Dermis blood vessel endothelial cell (primary cell): Measurements from ENCODE around the gene SEZ6L. TPM values are rescaled to one million over a fixed set of nuclear protein-coding genes. Genes with fewer than 3 reads are reported as not detected.

Experiments
- DNase-seq: peaks from one replicate; pipeline ENCODE4 v3.0.0; 2010
- total RNA-seq: library from RNA; depleted of rRNA; stranded (reverse); fragments of >200 nt; gene quantifications from 2 replicates; pipeline ENCODE4 v1.2.3, GENCODE V29; 2014

Gene SEZ6L
- total RNA-seq, 1 donor from 2014 or later, result not detected

DNA sequence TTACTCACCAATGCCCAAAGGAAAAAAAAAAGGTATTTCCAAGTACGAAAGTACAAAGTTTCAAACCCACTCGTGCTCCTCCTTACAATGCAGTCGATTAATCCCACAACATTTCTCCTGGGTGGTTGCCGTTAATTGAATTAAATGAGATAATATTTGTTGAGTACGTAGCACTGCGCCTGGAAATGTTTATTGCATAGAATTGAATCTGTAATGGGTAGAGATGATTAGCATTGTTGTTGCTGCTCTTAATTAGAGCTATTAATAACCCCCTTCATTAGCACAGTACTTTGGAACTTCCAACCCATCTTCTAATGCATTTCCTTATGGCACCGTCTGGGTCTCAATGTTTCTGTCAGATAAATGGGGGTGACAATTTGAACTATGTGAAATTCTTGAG is 77.3 kb downstream of the SEZ6L start:
- no peak for DNase-seq

DNA sequence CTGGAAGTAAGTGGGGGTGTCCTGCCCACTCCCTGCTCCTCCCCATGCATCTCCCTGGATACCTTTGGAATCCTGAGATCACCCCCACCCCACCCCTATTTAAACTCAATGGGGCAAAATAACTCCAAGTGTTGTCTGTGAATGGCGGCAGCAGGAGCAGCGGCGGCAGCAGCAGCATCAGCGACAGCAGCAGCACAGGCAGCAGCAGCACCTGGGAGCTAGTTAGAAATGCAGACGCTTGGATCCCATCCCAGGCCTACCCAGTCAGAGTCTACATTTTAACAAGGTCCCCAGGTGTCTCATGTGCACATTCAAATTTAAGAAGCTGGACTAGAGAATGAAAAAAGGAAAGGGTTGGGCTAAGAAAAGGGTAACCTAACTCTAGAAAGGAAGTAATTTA is 82.6 kb downstream of the SEZ6L start:
- DNase-seq, result no peak

DNA sequence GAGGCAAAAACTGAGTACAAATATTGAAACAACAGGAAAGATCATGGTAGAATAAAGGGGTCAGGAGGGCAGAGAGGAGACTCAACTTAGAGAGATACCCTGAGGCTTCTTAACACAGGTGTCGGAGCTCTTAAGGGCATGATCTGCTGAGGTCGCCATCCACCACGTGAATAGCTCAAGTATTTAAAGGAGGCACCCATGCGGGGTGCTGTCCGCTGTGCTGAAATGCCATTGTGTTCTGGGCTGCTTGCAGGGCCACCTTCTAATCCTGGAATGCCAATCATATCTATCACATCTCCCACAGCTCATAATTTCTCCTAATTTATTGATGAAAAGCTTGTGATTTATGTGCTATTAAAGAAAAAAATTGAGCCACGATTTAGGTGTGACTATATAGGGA is 90.2 kb downstream of the SEZ6L start:
- DNase-seq, result peak; percentile 29

DNA sequence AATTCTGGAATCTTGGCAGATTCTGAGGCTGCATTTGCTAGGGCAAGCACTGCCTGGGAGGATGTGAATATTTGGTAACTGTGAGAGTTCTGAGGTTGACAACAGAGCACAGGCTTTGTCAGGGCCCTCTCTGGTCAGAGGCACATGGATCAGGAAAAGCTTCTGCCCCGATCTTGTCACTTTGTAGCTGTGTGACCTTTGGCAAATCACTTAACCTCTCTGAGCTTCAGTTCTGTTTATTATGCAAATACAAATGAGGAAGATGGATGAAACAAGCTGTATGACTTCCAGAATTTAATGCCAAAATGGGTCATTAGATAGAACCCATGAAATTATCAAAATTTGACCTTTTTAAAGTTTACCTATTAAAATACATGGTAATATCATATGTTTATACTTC is 94.9 kb downstream of the SEZ6L start:
- DNase-seq, result no peak

DNA sequence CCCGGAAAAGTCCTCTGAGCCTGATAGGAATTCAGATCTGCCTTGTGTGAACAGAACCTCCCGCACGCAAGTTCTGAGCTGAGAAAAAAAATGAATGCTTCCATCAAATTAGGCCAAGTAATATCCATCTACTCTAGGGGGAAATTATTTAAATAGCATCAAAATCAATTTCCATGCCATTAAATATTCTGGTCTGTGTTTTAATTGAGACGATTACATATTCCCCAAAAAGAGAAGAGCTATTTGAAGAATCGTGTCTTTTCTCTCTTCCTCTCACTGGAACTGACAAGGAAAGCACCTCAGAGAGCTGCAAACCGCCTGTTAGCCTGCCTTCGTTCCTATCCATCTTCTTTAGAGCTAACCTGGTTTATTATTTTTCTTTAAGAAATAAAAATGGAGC is 96.0 kb downstream of the SEZ6L start:
- DNase-seq, result no peak

DNA sequence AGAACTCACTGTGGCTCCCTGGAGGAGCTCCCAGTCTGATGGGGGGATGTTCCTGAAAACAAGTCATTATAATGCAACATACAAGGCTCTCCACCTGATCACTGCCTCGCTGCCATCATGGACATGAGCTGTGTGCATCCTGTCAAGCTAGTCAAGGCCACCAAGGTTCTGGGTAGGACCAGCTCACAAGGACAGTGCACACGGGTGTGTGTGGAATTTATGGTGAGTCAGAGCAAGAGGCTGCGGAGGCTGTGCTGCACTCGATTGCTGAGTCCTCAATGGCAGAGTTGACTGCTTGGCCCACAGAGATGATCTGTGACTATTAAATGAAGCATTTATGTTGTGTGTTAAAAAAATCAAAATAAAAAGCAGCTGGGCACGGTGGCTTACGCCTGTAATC is 96.6 kb downstream of the SEZ6L start:
- no peak for DNase-seq

DNA sequence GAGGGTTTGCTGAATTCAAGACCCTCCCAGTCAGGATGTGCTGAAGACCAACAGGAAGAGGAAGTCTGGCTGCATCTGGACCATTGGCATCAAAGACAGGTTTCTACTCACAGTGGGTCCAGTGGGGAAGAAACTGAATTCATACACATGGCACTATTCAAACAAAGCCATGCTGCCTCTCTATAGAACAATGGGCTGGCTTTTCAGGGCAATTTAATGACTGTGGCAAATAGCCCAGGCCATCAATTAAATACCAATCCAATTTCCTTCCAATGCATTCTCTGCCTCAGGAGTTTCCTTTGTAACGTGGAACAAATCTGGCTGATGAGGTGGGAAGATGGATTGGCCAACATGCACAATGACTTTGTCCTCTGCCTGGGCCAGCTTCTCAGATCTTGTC is 98.6 kb downstream of the SEZ6L start:
- no peak for DNase-seq

DNA sequence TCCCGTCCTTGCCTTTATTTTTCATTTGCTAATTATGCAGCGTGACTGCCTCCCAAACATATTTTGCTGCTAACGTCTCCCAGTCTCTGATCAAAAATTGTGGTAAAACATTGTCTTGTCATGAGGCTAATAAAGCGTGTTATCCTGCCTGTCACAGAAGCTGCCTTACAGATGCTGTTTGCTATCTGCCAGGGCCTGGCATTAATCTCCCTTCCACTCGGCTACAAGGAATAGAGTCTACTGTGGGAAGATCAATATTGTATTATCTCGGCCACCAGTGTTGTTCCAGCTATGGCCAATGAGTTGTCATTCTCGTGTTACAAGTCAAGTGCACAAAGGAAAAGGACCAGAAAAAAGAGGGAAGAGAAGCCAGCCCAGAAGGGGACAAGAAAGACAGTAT is 100.3 kb downstream of the SEZ6L start:
- no peak for DNase-seq

DNA sequence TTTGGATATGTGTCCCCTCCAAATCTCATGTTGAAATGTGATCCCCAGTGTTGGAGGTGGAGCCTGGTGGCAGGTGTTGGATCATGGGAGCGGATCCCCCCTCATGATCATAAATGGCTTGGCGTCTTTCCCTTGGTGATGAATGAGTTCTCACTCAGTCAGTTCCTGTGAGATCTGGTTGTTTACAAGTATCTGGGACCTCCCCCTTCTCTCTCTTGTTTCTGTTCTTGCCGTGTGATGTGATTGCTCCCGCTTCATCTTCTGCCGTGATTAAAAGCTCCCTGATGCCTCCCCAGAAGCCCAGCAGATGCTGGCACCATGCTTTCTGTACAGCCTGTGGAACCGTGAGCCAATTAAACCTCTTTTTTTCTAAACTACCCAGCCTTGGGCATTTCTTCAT is 102.2 kb downstream of the SEZ6L start:
- DNase-seq, result no peak

DNA sequence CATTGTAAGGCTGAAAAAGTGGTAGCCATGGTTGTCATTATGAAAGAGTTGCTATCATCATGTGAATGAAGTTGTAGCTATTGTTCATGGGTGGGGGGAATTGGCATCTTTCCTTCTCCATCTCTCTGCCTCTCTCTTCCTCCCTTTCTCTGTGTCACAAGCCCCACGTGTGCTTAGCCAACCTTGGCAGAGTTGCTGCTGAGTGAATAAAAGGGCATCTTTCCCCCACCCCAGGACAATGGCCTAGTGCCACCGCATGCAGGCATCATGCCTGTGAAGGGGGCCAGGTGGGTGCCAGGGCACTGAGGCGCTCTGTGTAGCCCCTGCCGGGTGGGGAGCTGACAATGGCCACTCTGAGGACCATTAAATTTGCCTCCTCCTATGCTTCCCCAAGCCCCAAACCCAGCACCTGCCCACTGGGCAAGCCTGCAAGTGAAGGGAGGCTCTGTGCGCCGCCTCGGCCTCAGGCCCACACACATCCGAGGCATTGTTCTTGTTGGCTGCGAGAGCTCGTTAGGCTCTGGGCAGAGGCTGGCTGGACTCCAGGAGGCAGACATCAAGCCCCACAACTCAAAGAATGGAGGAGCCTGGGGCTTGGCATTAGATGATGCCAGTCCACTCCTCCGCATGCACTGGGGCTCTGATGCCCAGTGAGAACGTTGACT is 103.9 kb downstream of the SEZ6L start:
- no peak for DNase-seq

DNA sequence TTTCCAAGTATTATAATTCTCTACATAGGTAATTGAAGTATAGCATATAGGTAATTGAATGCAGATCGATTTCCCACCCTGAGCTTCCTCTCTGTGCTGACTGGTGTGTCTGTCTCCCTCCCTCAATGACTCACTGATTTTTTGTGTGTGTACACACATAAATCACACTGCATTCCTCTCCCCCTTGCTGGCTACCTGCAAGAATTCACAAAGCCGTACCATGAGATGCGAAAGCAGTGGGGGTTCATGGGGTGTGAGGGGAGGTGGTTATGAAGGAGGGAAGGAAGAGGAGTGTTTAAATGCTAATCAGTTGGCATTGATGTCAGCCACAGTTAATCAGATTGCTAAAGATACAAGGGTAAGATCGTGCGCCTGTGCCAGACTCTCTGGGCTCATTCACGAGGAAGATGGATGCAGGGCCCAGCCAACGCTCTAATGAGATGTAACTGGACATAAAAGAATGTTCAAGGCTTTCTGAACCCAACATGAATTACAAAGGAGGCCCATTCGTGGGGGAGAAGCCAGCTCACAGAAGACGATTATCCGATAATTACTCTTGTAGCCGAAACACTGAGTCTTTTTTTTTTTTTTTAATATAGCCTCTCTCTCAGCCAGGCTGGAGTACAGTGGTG is 107.4 kb downstream of the SEZ6L start:
- DNase-seq, result no peak

DNA sequence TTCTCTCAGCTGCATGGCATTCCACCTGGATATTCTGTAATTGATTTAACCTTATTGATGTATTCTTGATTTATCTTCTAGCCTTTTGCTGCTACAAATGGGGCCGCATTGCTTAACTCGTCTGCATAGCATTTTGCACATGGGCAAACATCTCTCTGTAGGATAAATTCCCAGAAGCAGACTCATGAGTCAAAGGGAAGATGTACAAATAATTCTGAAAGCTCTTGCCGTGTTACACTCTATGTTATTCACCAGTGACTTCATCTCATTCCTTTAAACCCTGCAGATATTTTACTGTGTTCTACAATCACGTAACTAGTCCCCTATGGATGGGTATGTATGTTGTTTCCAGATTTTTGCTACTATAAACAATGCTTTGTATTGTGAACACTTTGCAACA is 112.7 kb downstream of the SEZ6L start:
- DNase-seq, result no peak

DNA sequence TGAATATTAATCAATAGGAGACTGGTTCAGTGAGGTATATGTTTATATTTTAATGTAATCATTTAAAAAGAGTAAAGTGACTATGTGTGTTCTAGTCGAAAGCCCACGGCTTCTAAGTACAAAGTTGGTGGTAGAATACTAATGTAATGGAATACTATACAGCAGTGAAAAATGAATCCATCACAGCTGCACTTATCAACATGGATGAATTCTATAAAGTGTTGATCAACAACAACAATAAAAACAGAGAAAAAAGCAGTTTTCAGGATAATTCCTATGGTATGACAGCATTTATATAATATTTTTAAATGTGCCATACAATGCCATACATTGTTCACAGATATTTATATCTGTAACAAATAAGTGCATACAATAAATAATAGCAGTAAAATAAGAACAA is 114.1 kb downstream of the SEZ6L start:
- no peak for DNase-seq

DNA sequence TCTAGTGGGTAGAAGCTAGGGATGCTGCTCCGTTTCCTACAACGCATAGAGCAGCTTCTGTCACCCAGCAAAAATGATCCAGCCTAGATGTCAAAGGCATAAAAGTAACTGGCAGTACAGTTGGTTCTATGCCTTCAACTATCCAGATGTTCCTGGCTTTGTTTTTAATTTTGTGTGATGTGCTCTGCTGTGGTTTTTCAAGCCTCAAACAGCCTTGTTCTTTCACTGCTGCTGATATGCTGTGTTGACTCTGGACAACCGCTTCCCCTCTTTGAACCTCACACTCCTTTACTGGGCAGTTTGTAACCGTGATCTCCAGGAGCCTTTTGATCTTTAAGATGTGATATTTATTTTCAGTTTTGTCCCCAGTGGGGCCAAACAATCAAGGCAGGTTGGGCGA is 116.4 kb downstream of the SEZ6L start:
- no peak for DNase-seq

DNA sequence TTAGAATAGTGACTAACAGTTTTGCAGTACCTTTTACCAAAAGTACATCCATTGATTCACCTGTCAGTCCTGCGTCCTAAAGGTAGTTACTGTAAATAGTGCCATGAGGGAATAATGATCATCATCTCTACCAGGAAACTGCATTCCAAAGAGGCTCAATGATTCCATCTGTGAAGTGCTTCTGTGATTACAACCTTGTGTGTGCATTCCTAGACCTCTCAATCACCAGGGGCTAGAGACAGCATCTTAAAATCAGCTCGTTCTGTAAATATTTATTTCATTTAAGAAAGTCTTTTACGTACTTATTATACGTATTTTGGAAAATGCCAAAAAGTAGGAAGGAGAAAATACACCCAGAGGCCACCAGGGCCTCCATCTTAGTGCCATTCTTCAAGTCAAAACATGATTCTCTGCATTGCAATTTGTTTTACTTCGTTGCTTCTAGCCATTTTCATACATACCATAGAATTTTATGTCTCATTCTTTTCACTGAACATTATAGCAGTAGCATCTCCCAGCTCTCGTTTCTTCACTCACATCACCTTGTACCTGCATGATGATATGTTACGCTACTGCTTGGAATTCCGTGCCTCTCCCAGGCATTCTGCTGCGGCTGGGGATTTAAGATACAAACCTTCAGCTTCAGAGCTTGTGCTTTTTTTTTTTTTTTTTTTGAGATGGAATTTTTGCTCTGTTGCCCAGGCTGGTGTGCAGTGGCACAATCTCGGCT is 117.0 kb downstream of the SEZ6L start:
- DNase-seq, result no peak

DNA sequence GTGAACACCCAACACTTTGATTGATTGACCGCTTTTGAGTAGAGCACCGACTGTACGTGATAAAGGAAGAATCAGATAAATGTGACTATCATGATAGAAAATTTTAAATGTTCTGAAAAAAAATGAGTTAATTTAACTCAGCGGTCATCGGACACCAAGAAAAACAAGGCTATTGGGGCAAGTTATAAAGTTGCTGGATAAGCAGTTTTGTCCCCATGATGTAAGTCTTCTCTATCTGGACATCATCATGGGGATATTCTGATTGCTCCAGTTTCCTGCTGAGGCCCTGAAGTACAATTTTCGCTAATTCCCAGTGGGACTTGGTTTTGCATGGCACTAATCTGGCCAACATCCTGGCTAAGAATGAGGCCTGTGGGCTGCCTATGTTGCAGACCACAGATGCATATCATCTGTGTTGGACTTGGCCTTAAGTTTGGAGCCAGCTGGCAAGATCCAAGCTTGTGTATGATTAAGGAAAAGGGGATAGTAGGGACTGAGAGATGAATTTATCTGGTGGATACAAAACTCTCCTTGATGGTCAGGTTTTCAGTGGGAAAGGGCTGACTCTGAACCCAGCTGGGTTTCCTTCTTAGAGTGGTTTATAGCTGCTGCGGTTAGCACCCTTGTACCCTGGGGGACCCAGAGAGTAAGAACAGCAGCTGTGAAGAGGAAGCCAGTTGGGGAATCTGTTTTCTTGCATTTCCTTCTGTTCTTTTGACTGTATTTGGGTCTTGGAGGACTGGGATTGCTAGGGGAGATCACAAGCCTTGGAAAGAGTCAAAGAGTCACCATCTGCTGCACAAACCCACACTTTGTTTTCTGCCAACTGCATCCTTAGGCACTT is 118.3 kb downstream of the SEZ6L start:
- DNase-seq, result no peak

DNA sequence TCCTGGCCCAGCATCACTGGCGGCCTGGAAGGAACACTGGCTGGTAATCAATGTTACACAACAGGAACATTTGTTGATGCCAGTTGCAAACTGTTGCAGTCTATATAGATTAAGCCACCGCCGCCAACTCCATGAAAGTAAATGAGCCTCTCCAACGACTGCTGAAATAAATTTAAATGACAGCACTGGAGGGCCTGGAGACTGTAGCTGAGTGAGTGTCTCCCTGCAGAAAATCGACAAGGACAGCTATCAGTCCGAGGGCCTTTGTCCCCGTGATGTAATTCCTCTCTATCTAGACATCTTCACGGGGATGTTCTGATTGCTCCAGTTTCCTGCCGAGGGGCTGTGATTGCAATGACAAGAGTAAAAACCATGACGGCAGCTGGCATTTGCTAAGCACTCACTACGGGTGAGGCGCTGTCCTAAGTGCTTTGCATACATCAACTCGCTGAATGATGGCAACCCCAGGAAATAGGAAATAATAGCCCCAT is 120.4 kb downstream of the SEZ6L start:
- DNase-seq, result no peak

DNA sequence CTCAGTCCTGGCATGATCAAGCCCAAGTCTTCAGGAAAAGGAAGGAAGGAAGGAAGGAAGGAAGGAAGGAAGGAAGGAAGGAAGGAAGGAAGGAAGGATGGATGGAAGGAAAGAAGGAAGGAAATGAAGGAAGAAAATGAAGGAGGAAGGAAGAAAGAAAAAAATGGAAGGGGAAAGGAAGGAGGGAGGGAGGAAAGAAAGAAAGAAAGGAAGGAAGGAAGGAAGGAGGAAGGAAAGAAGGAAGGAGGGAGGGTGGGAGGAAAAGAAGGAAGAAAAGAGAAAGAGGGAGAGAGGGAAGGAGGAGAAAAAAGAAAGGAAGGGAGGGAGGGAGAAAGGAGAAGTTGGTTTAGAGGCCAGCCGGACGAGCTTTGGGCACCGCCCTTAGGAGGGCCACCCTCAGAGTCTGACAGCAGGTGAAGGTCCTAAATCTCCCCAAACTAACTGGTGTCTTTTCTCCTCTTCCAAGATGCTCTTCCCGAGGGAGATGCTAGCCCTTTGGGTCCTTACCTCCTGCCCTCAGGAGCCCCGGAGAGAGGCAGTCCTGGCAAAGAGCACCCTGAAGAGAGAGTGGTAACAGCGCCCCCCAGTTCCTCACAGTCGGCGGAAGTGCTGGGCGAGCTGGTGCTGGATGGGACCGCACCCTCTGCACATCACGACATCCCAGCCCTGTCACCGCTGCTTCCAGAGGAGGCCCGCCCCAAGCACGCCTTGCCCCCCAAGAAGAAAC is 122.8 kb downstream of the SEZ6L start:
- no peak for DNase-seq

DNA sequence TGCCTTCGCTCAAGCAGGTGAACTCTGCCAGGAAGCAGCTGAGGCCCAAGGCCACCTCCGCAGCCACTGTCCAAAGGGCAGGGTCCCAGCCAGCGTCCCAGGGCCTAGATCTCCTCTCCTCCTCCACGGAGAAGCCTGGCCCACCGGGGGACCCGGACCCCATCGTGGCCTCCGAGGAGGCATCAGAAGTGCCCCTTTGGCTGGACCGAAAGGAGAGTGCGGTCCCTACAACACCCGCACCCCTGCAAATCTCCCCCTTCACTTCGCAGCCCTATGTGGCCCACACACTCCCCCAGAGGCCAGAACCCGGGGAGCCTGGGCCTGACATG is 123.4 kb downstream of the SEZ6L start:
- no peak for DNase-seq

DNA sequence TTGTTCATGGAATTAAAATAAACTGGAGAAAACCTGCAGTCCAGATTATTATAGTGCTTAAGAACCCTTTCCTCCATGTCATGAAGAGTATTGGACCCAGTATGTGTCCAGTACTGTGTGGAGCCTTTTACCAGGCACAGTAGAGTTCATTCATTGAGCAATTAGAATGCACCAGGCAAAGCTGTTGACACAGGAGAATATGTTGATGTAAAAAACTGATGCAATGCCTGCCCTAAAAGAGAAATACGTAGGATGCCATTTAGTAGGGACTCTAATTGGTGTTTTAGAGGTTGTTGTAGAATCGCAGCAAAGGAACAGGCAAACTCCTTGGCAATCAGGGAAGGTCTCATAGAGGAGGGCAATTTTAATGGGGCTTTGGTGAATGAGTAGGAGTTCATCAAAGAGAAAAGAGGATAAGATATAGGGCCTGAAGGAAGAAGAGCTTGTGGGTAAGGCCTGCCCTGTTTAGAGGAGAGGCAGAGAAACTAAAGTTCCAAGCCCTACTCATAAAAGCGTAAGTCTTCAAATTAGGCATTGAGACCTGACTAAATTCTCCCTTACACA is 126.4 kb downstream of the SEZ6L start:
- no peak for DNase-seq

DNA sequence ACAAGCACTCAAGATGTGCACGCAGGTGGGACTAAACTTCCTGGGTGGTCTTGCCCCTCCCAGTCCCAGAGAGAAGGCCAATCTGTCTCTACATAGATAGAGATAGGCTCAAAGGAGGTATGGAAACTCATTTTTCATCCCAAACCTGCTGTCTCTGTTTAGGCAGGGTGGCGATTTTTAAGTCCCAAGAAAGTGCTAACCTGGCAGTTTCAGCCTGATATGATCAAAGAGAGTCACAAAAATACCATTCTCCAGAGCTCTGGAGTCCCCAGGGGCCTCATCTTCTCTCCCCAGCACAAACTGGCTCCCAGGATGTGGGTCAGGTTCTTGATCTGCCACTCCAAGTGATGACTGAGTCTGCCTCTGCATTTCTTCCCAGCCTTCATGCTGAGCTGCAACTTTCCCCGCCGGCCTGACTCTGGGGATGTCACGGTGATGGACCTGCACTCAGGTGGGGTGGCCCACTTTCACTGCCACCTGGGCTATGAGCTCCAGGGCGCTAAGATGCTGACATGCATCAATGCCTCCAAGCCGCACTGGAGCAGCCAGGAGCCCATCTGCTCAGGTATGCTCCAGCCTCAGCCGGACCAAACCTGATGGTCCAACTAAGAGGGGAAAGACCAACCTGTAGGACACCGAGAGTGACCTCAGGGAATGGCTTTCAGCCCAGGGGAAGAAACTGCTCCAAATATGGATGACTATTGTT is 129.5 kb downstream of the SEZ6L start:
- DNase-seq, result no peak

DNA sequence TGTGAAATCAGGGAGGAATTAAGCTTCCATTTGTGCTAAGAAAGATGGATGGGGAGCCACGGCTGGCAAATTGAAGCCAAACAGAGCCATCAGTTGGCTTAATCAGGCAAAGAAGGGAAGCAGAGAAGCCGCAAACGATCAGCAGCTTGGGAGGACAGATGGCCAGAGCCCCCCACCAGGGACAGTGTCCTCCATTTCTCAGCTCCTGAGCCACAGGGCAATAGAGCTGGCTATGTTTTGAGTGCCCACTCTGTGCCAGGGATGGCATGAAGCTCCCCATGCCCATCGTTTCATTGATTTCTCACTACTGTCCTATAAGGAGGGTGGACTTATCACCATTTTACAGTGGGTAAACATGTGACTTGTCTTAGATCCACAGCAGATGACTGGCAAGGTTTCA is 133.5 kb downstream of the SEZ6L start:
- no peak for DNase-seq
